PC-3 (cell line): Measurements from ENCODE around the gene SLC6A18.

ENCODE experiments used
- CTCF ChIP-seq: fragments of 300-600 bp; sonication (generic); conservative IDR thresholded peaks from 2 replicates; pipeline ENCODE4 v1.5.1; 2017; ENCODE audit warnings: antibody characterized with exemption, low read depth, mild to moderate bottlenecking, low read length
- EZH2 ChIP-seq: fragments of 300-600 bp; sonication (generic); IDR thresholded peaks from one replicate; pipeline ENCODE4 v1.6.1; 2017; ENCODE audit warnings: antibody characterized with exemption, mild to moderate bottlenecking, low read length; ENCODE audit not compliant: unreplicated experiment
- EZH2phosphoT487 ChIP-seq: fragments of 300-600 bp; sonication (generic); IDR thresholded peaks from 2 replicates; pipeline ENCODE4 v1.6.1; 2018; ENCODE audit warnings: mild to moderate bottlenecking, antibody characterized with exemption, low read length, borderline replicate concordance

DNA sequence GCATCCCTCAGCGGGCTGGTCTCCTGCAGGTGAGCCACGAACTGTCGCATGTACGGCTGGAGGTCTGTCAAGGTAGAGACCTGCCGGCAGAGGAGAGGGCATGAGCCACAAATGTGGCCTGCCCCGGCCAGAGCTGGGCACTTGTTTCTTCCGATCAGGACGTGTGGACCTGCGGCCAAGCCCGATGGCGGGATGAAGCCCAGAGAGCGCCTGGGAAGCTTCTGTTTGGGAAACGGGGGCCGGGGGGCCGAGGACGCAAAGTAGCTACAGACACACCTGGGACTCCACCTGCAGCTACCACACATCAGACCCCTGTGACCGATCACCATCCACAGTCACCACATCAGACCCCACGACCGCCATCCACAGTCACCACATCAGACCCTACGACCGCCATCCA lies 47.0 kb downstream of the SLC6A18 start:
- TF ChIP-seq CTCF (no peak), EZH2 (no peak), EZH2phosphoT487 (no peak)
